Measurements from ENCODE around the gene RUNX2. TPM values are rescaled to one million over a fixed set of nuclear protein-coding genes. Genes with fewer than 3 reads are reported as not detected.

RUNX2 gene
- total and polyA plus RNA-seq, 10 of the 15 experiments (the other 5 are each of a cell fraction or from before 2014, with no cell fraction given), result 0.01 to 0.77 (median 0.15) TPM; not detected in 3

- BruUV-seq (replicated peaks), result no TSS peak
- CTCF ChIA-PET, result interaction anchor here (0.7 kb wide), 1 partner anchor 244 kb away, joined by 3 read pairs; no protein-coding TSS in a partner anchor
- Histone ChIP-seq H3K9ac (ENCODE audit: control insufficient read depth, insufficient read depth, low read length) (no peak overlapping the region), H3K4me1 (ENCODE audit: control insufficient read depth, insufficient read depth, low read length) (no peaks in the 10 kb centered on the region), H4K20me1 (ENCODE audit: control insufficient read depth, insufficient read depth) (no peaks in the 10 kb centered on the region), H3K36me3 (ENCODE audit: control insufficient read depth in 2 of 2, insufficient read depth in 2 of 2, low read length in 1 of 2) (no peaks in the 10 kb centered on the region), H3K79me2 (ENCODE audit: control insufficient read depth, insufficient read depth, low read length) (no peaks in the 10 kb centered on the region), H3K9me3 (replicated peaks; ENCODE audit: control insufficient read depth, insufficient read depth, low read length) (no peaks in the 10 kb centered on the region), H3K4me3 (no peak overlapping the region), H3K27me3 (replicated peaks in 1 of 2; ENCODE audit: control insufficient read depth in 2 of 2, insufficient read depth in 2 of 2, low read length in 1 of 2) (no peaks in the 10 kb centered on the region; a peak in 2 of 4 replicates), H2AFZ (ENCODE audit: control insufficient read depth, low read depth, low read length) (no peak overlapping the region), H3K4me2 (ENCODE audit: control insufficient read depth, insufficient read depth) (no peak overlapping the region), H3K27ac (ENCODE audit: control insufficient read depth, insufficient read depth) (no peak overlapping the region)
- POLR2A ChIA-PET, result no interaction called here
- DNase-seq (ENCODE audit: low read depth, low spot score) (no peak), FAIRE-seq (no peak), ATAC-seq (no peak)
- TF ChIP-seq NRF1 (conservative IDR thresholded peaks at IDR 0.05; ENCODE audit: low read depth, low read length), result no peak
- TF ChIP-seq FOXM1 (IDR thresholded peaks at IDR 0.05; ENCODE audit: low read depth, low read length), result no peak
- no peak for TF ChIP-seq PAX5 (IDR thresholded peaks at IDR 0.05; ENCODE audit: borderline replicate concordance, low read depth, low read length)
- TF ChIP-seq SMARCA5 (IDR thresholded peaks at IDR 0.05), result no peak
- no peak for TF ChIP-seq SMAD1 (IDR thresholded peaks at IDR 0.05; ENCODE audit: low read depth, partially characterized antibody)
- 33% methylated on average over 4 of the region's 4 CpGs for WGBS (ENCODE audit: insufficient coverage, insufficient replicate concordance, low lambda C conversion rate, missing lambda C conversion rate)
- SMC1A ChIA-PET (ENCODE audit: uncharacterized antibody, unreplicated experiment), result interaction anchor here (1.0 kb wide), 3 partner anchors 9 to 17 kb away, joined by 3 to 4 read pairs (median 3); no protein-coding TSS in a partner anchor
- intact Hi-C loops (cut with micrococcal nuclease; ENCODE audit: unreplicated experiment) (no loop called here), in situ Hi-C loops (cut with MboI) (no loop called here)
- RAD21 ChIA-PET (ENCODE audit: unreplicated experiment), result no interaction called here
Measured at GRCh38 chr6:45470131-45470738, 142.1 kb downstream of the RUNX2 start.

- Histone ChIP-seq H3K36me3 (ENCODE audit: control insufficient read depth in 2 of 2, insufficient read depth in 2 of 2, low read length in 1 of 2) (no peaks in the 10 kb centered on the region), H4K20me1 (ENCODE audit: control insufficient read depth, insufficient read depth) (no peaks in the 10 kb centered on the region), H3K79me2 (ENCODE audit: control insufficient read depth, insufficient read depth, low read length) (no peaks in the 10 kb centered on the region), H3K27ac (ENCODE audit: control insufficient read depth, insufficient read depth) (no peak overlapping the region), H3K4me3 (no peak overlapping the region), H3K9me3 (replicated peaks; ENCODE audit: control insufficient read depth, insufficient read depth, low read length) (no peaks in the 10 kb centered on the region), H3K4me2 (ENCODE audit: control insufficient read depth, insufficient read depth) (no peak overlapping the region), H2AFZ (ENCODE audit: control insufficient read depth, low read depth, low read length) (no peak overlapping the region), H3K27me3 (replicated peaks in 1 of 2; ENCODE audit: control insufficient read depth in 2 of 2, insufficient read depth in 2 of 2, low read length in 1 of 2) (no peaks in the 10 kb centered on the region; a peak in 2 of 4 replicates), H3K4me1 (ENCODE audit: control insufficient read depth, insufficient read depth, low read length) (no peaks in the 10 kb centered on the region), H3K9ac (ENCODE audit: control insufficient read depth, insufficient read depth, low read length) (no peak overlapping the region)
- RAD21 ChIA-PET (ENCODE audit: unreplicated experiment), result no interaction called here
- no TSS peak for BruUV-seq (replicated peaks)
- DNase-seq (ENCODE audit: low read depth, low spot score) (no peak), ATAC-seq (no peak), FAIRE-seq (no peak)
- SMC1A ChIA-PET (ENCODE audit: uncharacterized antibody, unreplicated experiment), result no interaction called here
- in situ Hi-C loops (cut with MboI), result no loop called here
- POLR2A ChIA-PET, result no interaction called here
- WGBS (ENCODE audit: insufficient coverage, insufficient replicate concordance, low lambda C conversion rate, missing lambda C conversion rate), result 40% methylated on average over 7 of the region's 7 CpGs
- intact Hi-C loops (cut with micrococcal nuclease; ENCODE audit: unreplicated experiment), result no loop called here
- CTCF ChIA-PET, result interaction anchor here (0.6 kb wide), 1 partner anchor 94 kb away, joined by 3 read pairs; no protein-coding TSS in a partner anchor
- TF ChIP-seq GATAD2B (conservative IDR thresholded peaks at IDR 0.05; ENCODE audit: low read depth) (no peak), HDAC6 (IDR thresholded peaks at IDR 0.05; ENCODE audit: unreplicated experiment) (no peak), RCOR1 (conservative IDR thresholded peaks at IDR 0.05; ENCODE audit: low read depth, low read length) (no peak), TCF12 (IDR thresholded peaks at IDR 0.05; ENCODE audit: low read depth, low read length) (no peak), ATF7 (IDR thresholded peaks at IDR 0.05; ENCODE audit: low read depth) (no peak), CREM (IDR thresholded peaks at IDR 0.05; ENCODE audit: low read depth) (no peak), NKRF (conservative IDR thresholded peaks at IDR 0.05) (no peak), E4F1 (IDR thresholded peaks at IDR 0.05; ENCODE audit: borderline replicate concordance, partially characterized antibody) (no peak), RB1 (IDR thresholded peaks at IDR 0.05; ENCODE audit: borderline replicate concordance) (no peak)
Measured at GRCh38 chr6:45472382-45472781, 144.3 kb downstream of the RUNX2 start.
